ENCODE results near the gene LY6G5B.
"Not testable (repeated sequence)": the region's sequence is repeated elsewhere in the genome, so short reads cannot be mapped to it uniquely, and the experiment has no call there.

The LY6G5B gene

GRCh38 chr6:31702405-31702818 lies 32.6 kb downstream of the LY6G5B start:
- H3K4me3 ChIP-seq (ENCODE audit: low read length), result peak overlapping the region; percentile 93
- DNase-seq (ENCODE audit: low read depth), result peak; percentile 19
- TF ChIP-seq, protein P1, sequence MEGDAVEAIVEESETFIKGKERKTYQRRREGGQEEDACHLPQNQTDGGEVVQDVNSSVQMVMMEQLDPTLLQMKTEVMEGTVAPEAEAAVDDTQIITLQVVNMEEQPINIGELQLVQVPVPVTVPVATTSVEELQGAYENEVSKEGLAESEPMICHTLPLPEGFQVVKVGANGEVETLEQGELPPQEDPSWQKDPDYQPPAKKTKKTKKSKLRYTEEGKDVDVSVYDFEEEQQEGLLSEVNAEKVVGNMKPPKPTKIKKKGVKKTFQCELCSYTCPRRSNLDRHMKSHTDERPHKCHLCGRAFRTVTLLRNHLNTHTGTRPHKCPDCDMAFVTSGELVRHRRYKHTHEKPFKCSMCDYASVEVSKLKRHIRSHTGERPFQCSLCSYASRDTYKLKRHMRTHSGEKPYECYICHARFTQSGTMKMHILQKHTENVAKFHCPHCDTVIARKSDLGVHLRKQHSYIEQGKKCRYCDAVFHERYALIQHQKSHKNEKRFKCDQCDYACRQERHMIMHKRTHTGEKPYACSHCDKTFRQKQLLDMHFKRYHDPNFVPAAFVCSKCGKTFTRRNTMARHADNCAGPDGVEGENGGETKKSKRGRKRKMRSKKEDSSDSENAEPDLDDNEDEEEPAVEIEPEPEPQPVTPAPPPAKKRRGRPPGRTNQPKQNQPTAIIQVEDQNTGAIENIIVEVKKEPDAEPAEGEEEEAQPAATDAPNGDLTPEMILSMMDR (conservative IDR thresholded peaks at IDR 0.05; ENCODE audit: low read length), result no peak

- TF ChIP-seq, protein P1 (conservative IDR thresholded peaks at IDR 0.05; ENCODE audit: low read length), result no peak
- DNase-seq (ENCODE audit: low read depth), result peak; percentile 97
Observed at GRCh38 chr6:31702819-31703716, 33.3 kb downstream of the LY6G5B start, which contains the start of gene ABHD16A. ABHD16A (minus strand) TSS chr6:31703324; CDS start chr6:31703281, 43 bp downstream.

GRCh38 chr6:31705931-31706330 lies 36.2 kb downstream of the LY6G5B start:
- H3K4me3 ChIP-seq (ENCODE audit: low read length), result no peak overlapping the region
- TF ChIP-seq, protein P1 (conservative IDR thresholded peaks at IDR 0.05; ENCODE audit: low read length), result no peak
- DNase-seq (ENCODE audit: low read depth), result no peak

More at GRCh38 chr6:31702819-31703716, 33.3 kb downstream of the LY6G5B start, which contains the start of gene ABHD16A:
- peak within 1 kb of the TSS; percentile 93 for H3K4me3 ChIP-seq (ENCODE audit: low read length)

DNA sequence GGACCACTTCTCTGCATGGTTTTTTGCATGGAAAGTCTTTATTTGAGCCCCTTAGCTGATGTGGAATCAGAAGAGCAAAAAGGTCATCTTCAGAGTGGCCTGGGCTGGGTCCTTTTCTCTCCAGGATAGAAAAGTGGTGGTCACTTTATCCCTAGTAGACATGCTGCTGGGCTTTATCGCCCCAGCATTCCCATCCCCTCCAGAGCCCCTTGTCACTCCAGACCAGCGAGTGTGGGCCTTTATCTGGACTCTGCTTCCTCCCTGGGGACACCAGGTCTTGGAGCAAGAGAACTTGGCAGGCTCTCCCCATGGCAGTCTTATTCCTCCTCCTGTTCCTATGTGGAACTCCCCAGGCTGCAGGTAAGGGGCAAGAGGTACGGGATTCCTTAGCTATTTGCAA lies 36.8 kb downstream of the LY6G5B start, which contains the start of gene LY6G6F:
Gene LY6G6F (plus strand): TSS at position 268 of the 400 bp plus-strand sequence. CDS start 41 bp downstream, at position 309.
- TF ChIP-seq, protein P1 (conservative IDR thresholded peaks at IDR 0.05; ENCODE audit: low read length), result no peak
- no peak for DNase-seq (ENCODE audit: low read depth)
- no peak within 1 kb of the TSS for H3K4me3 ChIP-seq (ENCODE audit: low read length)

GRCh38 chr6:31707701-31708100 lies 37.9 kb downstream of the LY6G5B start:
- TF ChIP-seq, protein P1 (conservative IDR thresholded peaks at IDR 0.05; ENCODE audit: low read length), result no peak
- no peak for DNase-seq (ENCODE audit: low read depth)
- no peak overlapping the region for H3K4me3 ChIP-seq (ENCODE audit: low read length)

- TF ChIP-seq, protein P1 (conservative IDR thresholded peaks at IDR 0.05; ENCODE audit: low read length), result no peak
- DNase-seq (ENCODE audit: low read depth), result no peak
- H3K4me3 ChIP-seq (ENCODE audit: low read length), result no peak overlapping the region
Observed at GRCh38 chr6:31708224-31708623, 38.4 kb downstream of the LY6G5B start.

GRCh38 chr6:31709157-31709556 lies 39.4 kb downstream of the LY6G5B start:
- H3K4me3 ChIP-seq (ENCODE audit: low read length); DNase-seq (ENCODE audit: low read depth): not testable (repeated sequence)

All from AG10803 (cell line).